ENCODE data around the gene ACVR2A.
A peak's percentile ranks its signal among the peaks of the same experiment; 100 is the strongest.

Gene ACVR2A

GRCh38 chr2:147927053-147927588 is 82.3 kb downstream of the ACVR2A start:
- DNase-seq, result no peak

GRCh38 chr2:147933931-147934330 is 89.1 kb downstream of the ACVR2A start:
- no peak for DNase-seq

DNA sequence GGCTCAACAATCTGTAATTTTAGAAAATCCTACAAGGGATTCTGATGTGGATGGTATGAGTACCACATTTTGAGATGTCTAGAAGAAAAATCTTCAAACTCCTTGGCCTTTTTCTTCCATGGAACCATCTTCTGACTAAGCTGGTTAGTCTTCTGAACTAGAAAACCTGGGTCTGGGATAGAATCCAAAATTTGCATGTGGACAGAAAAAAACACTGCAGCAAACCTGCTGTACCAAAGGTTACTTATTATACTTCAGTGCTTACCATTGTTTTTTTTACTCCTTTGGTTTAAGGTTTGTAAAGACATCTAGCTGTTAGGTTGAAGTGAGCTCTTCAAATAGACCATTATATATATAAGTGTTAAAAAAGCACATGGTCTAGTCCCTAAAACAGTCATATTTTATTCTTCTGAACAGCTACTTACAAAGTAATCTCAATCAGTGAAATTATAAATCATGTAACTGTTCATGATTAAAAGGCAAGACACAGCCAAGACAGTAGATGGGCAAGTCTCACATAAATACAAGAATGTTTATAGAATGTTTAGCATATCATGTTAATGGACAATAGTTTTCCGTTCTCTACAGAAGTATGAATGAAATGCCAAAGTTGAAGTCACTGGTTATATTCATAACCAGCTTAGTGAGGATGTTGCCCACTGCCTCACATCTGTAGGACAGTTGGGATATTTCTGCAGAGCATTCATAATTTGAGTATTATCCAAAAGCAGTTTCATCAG is 90.2 kb downstream of the ACVR2A start:
- DNase-seq, result no peak

DNA sequence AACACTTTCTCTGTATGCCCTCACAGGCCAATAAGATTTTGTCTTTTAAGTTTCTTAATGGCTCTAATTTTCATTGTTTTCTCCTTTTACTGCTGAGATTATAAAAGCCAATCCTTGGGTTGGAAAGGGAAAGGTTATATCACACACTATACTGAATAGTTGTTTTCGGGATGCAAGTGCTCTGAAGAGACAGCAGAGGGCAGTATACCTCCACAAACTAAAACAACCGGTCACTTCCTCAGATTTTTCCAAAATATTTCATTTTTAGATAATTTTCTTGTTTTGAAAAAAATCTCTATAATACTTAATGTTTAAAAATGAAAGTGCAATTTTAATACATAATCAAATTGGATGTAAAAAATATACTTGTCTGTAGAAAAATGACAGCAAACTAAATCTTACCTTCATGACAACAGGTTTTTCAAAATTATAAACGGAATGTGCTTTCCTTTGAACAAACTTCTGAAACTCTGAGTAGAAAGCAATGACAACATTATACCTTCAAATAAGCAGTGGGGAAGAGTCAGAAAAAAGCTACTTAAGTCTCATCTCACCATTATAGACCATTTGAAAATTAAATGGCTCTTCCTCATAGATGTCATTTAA is 93.0 kb downstream of the ACVR2A start:
- DNase-seq, result peak; percentile 49

- no peak for DNase-seq
Measured at GRCh38 chr2:147939313-147939712, 94.5 kb downstream of the ACVR2A start.

DNA sequence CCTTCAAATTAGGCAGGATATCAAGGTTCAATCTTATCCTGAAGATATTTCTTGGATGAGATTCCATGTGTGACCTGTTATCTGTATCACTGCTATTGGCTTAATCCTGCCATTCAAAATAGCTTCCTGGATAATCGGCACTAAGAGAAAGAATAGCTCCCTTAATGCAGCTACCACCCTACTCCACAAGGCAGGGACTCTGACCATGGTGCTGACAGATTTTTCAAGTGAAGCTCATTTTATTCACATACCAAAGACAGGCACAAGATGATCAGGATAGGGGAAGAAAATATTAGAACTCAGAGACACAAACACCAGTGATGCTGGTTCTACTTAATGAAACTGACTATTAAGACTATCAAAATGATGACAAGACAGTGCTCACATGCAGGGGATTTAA is 100.8 kb downstream of the ACVR2A start:
- no peak for DNase-seq

DNA sequence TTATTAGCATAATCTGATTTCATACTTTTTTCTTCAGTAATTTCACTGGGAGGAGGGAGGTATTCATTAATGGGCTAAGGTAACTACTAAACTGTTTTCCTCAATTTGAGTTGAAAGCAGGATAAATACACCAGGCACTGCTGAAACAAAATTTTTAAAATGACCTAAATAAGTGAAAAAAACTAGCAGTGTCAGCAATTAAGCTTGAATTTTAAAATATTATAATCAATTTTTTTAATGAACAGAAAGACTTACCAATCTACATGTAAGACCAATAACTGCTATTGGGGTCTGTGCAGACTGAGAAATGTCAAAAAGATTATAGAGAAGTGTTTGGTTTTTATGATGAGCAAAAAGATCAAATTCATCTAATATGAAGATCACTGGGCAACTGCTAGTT is 107.3 kb downstream of the ACVR2A start:
- no peak for DNase-seq

GRCh38 chr2:147968571-147968970 is 123.7 kb downstream of the ACVR2A start:
- DNase-seq, result no peak

- DNase-seq, result no peak
Measured at GRCh38 chr2:147976102-147976501, 131.3 kb downstream of the ACVR2A start.

GRCh38 chr2:147977679-147978078 is 132.8 kb downstream of the ACVR2A start:
- no peak for DNase-seq
